HCT116 (cell line): Measurements from ENCODE around the gene ZNF236. TPM values are rescaled to one million over a fixed set of nuclear protein-coding genes. Genes with fewer than 3 reads are reported as not detected.

Experiments
- ATAC-seq: fragments of 200-7000 bp; cut with Tn5 transposase; 2 replicates; pipeline ENCODE4 v1.9.1; 2020; ENCODE audit warnings: mild to moderate bottlenecking, moderate library complexity
- BruUV-seq: library from RNA; stranded (reverse); fragments of 400-500 nt; replicated peaks from 2 replicates; lab custom pipeline; 2021; lab: Mats Ljungman, UMichigan
- CTCF ChIA-PET: fragments of 300-600 bp; sonication (Branson Sonifier 250); formaldehyde crosslinking; loops from one replicate; lab custom pipeline; 2021; ENCODE audit warnings: antibody characterized with exemption; lab: Charles Lee
- POLR2A ChIA-PET: fragments of 300-600, 350-600 bp; sonication (Branson Sonifier 250); formaldehyde crosslinking; loops from one replicate; lab custom pipeline; 2021; ENCODE audit warnings: antibody characterized with exemption; lab: Charles Lee
- RAD21 ChIA-PET, 2 experiments: fragments of 300-600 bp; sonication (Branson Sonifier 250); formaldehyde crosslinking; loops; one replicate each; lab custom pipeline; 2023; ENCODE audit warnings: low total read pairs in 2 of 2; ENCODE audit not compliant: uncharacterized antibody in 2 of 2, unreplicated experiment in 2 of 2, low non-redundant PET in 1 of 2; lab: Charles Lee
- DNase-seq: peaks from one replicate; pipeline ENCODE4 v3.0.0-alpha.2; 2010; ENCODE audit warnings: low read depth, low spot score
- H2AFZ ChIP-seq: fragments of 200-600 bp; shearing (Covaris generic), sonication (generic); 2 replicates; pipeline ENCODE4 v1.6.1; 2017; ENCODE audit warnings: low read depth, mixed run types, mixed read lengths, antibody characterized with exemption, low read length; ENCODE audit not compliant: poor library complexity, severe bottlenecking
- H3K27ac ChIP-seq: 2 replicates; pipeline ENCODE4 v1.5.1; 2012; ENCODE audit warnings: low read depth, low read length
- H3K27me3 ChIP-seq: fragments of 200-600 bp; sonication (generic); 2 replicates; pipeline ENCODE4 v1.6.1; 2016; ENCODE audit warnings: mixed run types, low read length, mixed read lengths; ENCODE audit not compliant: insufficient read depth
- H3K36me3 ChIP-seq, 2 experiments: fragments of 200-500 bp in 1 of 2; fragments of 200-600 bp in 1 of 2; sonication (Bioruptor generic) in 1 of 2; sonication (generic) in 1 of 2; 2 replicates each; pipeline versions ENCODE4 v1.5.1 to v1.6.1; 2014 to 2016; ENCODE audit warnings: low read length in 2 of 2, inconsistent platforms in 1 of 2, mixed read lengths in 1 of 2, mixed run types in 1 of 2; ENCODE audit not compliant: insufficient read depth in 2 of 2, control insufficient read depth in 1 of 2
- H3K4me1 ChIP-seq, 2 experiments: fragments of 200-600 bp in 1 of 2; sonication (generic) in 1 of 2; 2 replicates each; pipeline versions ENCODE4 v1.5.1 to v1.6.1; 2012 to 2017; ENCODE audit warnings: low read length in 2 of 2, inconsistent platforms in 1 of 2, mild to moderate bottlenecking in 1 of 2, mixed read lengths in 1 of 2, mixed run types in 1 of 2, moderate library complexity in 1 of 2; ENCODE audit not compliant: insufficient read depth in 2 of 2, control insufficient read depth in 1 of 2
- H3K4me2 ChIP-seq: fragments of 200-600 bp; sonication (generic); 2 replicates; pipeline ENCODE4 v1.6.1; 2017; ENCODE audit warnings: mixed run types, low read length, mixed read lengths
- H3K4me3 ChIP-seq, 2 experiments: fragments of 200-600 bp in 1 of 2; sonication (generic) in 1 of 2; replicated peaks in 1 of 2; 2 replicates each; pipeline ENCODE4 v1.5.1; 2011 to 2016; ENCODE audit warnings: low read length in 2 of 2, control low read depth in 1 of 2, low read depth in 1 of 2, mild to moderate bottlenecking in 1 of 2, mixed read lengths in 1 of 2, mixed run types in 1 of 2
- H3K79me2 ChIP-seq: fragments of 200-600 bp; sonication (generic); 2 replicates; pipeline ENCODE4 v1.6.1; 2017; ENCODE audit warnings: mild to moderate bottlenecking, mixed run types, low read length, moderate library complexity, mixed read lengths; ENCODE audit not compliant: insufficient read depth
- H3K9ac ChIP-seq: fragments of 200-600 bp; sonication (generic); 2 replicates; pipeline ENCODE4 v1.6.1; 2016; ENCODE audit warnings: low read length, mixed read lengths
- H3K9me2 ChIP-seq: fragments of 200-600 bp; sonication (generic), shearing (Covaris generic); 2 replicates; pipeline ENCODE4 v1.6.1; 2017; ENCODE audit warnings: mixed run types, mild to moderate bottlenecking, moderate library complexity; ENCODE audit not compliant: insufficient read depth
- H3K9me3 ChIP-seq, 2 experiments: fragments of 200-500 bp in 1 of 2; fragments of 200-600 bp in 1 of 2; sonication (Bioruptor generic) in 1 of 2; sonication (generic) in 1 of 2; 2 replicates each; pipeline ENCODE4 v1.6.1; 2014 to 2017; ENCODE audit warnings: low read length in 2 of 2, mixed read lengths in 2 of 2, inconsistent platforms in 1 of 2, low read depth in 1 of 2, mild to moderate bottlenecking in 1 of 2, mixed run types in 1 of 2, moderate library complexity in 1 of 2; ENCODE audit not compliant: control insufficient read depth in 1 of 2, insufficient read depth in 1 of 2
- H4K20me1 ChIP-seq: fragments of 200-600 bp; sonication (generic), shearing (Covaris generic); 2 replicates; pipeline ENCODE4 v1.6.1; 2017; ENCODE audit warnings: mixed run types, mild to moderate bottlenecking, moderate library complexity; ENCODE audit not compliant: insufficient read depth
- CBX3 ChIP-seq: IDR thresholded peaks from 2 replicates; pipeline ENCODE4 v1.6.1; 2012; ENCODE audit warnings: low read depth
- EGR1 ChIP-seq: IDR thresholded peaks from 2 replicates; pipeline ENCODE4 v1.6.1; 2012; ENCODE audit warnings: low read depth
- EZH2 ChIP-seq: fragments of 200-600 bp; sonication (generic); IDR thresholded peaks from 2 replicates; pipeline ENCODE4 v1.6.1; 2017; ENCODE audit warnings: antibody characterized with exemption, mixed run types
- JUND ChIP-seq: IDR thresholded peaks from 2 replicates; pipeline ENCODE4 v1.6.1; 2012
- SIN3A ChIP-seq: IDR thresholded peaks from 2 replicates; pipeline ENCODE4 v1.6.1; 2012; ENCODE audit warnings: low read depth
- SRF ChIP-seq: IDR thresholded peaks from 2 replicates; pipeline ENCODE4 v1.6.1; 2012; ENCODE audit warnings: low read depth
- ZNF274 ChIP-seq: fragments of 200-500 bp; sonication (Bioruptor generic); IDR thresholded peaks from 2 replicates; pipeline ENCODE4 v1.6.1; 2014; ENCODE audit warnings: mild to moderate bottlenecking, low read depth, low read length, inconsistent platforms
- intact Hi-C: fragments of 100-400 bp; cut with micrococcal nuclease; formaldehyde crosslinking; loops from 2 replicates; pipeline ENCODE4 v1.10.0; 2022
- total RNA-seq: library from RNA; stranded (reverse); gene quantifications from one replicate; pipeline ENCODE4 v1.2.1, GENCODE V29; 2021; ENCODE audit not compliant: unreplicated experiment
- TF ChIP-seq, protein P1 (sequence below), 3 experiments: fragments of 200-600 bp in 1 of 3; sonication (generic) in 1 of 3; IDR thresholded peaks in 2 of 3; conservative IDR thresholded peaks in 1 of 3; 2 replicates each; pipeline ENCODE4 v1.5.1; 2012 to 2017; ENCODE audit warnings: low read depth in 2 of 3, low read length in 2 of 3, antibody characterized with exemption in 1 of 3, borderline replicate concordance in 1 of 3, control low read depth in 1 of 3, mild to moderate bottlenecking in 1 of 3, mixed read lengths in 1 of 3, mixed run types in 1 of 3, moderate library complexity in 1 of 3; ENCODE audit not compliant: insufficient read depth in 1 of 3
- TF ChIP-seq, protein P2 (sequence below): IDR thresholded peaks from 2 replicates; pipeline ENCODE4 v1.6.1; 2012
- TF ChIP-seq, protein P3 (sequence below): IDR thresholded peaks from 2 replicates; pipeline ENCODE4 v1.6.1; 2011; ENCODE audit warnings: mild to moderate bottlenecking, low read length, moderate library complexity; ENCODE audit not compliant: insufficient replicate concordance; ENCODE audit errors: extremely low read depth

ZNF236 gene
- total RNA-seq, 1 experiment from 2014 or later = 15.0 TPM

DNA sequence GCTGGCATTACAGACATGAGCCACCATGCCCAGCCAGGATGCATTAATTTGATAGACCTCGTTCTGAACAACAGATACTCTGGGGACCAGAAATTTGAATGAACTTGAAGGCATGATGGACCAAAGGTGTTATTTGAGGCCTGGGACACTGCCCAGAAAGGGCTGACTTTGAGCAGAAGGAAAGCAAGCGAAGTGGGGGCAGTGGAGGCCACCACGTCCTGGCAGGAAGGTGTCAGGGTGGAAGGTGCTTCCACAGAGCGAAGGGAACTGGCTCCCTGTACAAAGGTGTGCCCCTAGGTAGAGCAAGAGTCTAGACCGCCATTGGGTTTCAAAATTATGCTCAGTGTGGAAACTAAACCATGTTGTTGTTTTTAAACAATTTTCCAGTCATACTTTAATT is 23.9 kb downstream of the ZNF236 start:
- Histone ChIP-seq H3K9me2 (no peaks in the 10 kb centered on the region), H3K79me2 (peaks cover 31% of the 10 kb centered on the region), H3K4me1 (no peaks in the 10 kb centered on the region), H3K4me2 (no peak overlapping the region), H3K9ac (no peak overlapping the region), H2AFZ (no peak overlapping the region), H3K36me3 (no peaks in the 10 kb centered on the region), H3K27me3 (no peaks in the 10 kb centered on the region), H3K4me3 (no peak overlapping the region), H4K20me1 (no peaks in the 10 kb centered on the region), H3K9me3 (no peaks in the 10 kb centered on the region), H3K27ac (no peak overlapping the region)
- ChIA-PET CTCF (no interaction called here), RAD21 (no interaction called here), POLR2A (no interaction called here)
- intact Hi-C loops = no loop called here
- DNase-seq = no peak
- no peak for ATAC-seq
- TF ChIP-seq, protein P1, sequence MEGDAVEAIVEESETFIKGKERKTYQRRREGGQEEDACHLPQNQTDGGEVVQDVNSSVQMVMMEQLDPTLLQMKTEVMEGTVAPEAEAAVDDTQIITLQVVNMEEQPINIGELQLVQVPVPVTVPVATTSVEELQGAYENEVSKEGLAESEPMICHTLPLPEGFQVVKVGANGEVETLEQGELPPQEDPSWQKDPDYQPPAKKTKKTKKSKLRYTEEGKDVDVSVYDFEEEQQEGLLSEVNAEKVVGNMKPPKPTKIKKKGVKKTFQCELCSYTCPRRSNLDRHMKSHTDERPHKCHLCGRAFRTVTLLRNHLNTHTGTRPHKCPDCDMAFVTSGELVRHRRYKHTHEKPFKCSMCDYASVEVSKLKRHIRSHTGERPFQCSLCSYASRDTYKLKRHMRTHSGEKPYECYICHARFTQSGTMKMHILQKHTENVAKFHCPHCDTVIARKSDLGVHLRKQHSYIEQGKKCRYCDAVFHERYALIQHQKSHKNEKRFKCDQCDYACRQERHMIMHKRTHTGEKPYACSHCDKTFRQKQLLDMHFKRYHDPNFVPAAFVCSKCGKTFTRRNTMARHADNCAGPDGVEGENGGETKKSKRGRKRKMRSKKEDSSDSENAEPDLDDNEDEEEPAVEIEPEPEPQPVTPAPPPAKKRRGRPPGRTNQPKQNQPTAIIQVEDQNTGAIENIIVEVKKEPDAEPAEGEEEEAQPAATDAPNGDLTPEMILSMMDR (IDR thresholded peaks at IDR 0.05 in 2 of 3, conservative IDR thresholded peaks at IDR 0.05 in 1 of 3; ENCODE audit: borderline replicate concordance in 1 of 3, insufficient read depth in 1 of 3, low read depth in 2 of 3, low read length in 2 of 3) = no peak
- TF ChIP-seq CBX3 (no peak), ZNF274 (no peak), JUND (no peak), EZH2 (no peak), SIN3A (no peak), SRF (no peak), EGR1 (no peak)
- TF ChIP-seq, protein P2, sequence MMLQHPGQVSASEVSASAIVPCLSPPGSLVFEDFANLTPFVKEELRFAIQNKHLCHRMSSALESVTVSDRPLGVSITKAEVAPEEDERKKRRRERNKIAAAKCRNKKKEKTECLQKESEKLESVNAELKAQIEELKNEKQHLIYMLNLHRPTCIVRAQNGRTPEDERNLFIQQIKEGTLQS = no peak
- TF ChIP-seq, protein P3, sequence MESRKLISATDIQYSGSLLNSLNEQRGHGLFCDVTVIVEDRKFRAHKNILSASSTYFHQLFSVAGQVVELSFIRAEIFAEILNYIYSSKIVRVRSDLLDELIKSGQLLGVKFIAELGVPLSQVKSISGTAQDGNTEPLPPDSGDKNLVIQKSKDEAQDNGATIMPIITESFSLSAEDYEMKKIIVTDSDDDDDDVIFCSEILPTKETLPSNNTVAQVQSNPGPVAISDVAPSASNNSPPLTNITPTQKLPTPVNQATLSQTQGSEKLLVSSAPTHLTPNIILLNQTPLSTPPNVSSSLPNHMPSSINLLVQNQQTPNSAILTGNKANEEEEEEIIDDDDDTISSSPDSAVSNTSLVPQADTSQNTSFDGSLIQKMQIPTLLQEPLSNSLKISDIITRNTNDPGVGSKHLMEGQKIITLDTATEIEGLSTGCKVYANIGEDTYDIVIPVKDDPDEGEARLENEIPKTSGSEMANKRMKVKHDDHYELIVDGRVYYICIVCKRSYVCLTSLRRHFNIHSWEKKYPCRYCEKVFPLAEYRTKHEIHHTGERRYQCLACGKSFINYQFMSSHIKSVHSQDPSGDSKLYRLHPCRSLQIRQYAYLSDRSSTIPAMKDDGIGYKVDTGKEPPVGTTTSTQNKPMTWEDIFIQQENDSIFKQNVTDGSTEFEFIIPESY = no peak
- BruUV-seq = no TSS peak
